ENCODE results near the gene C4orf50.

C4orf50 gene

DNA sequence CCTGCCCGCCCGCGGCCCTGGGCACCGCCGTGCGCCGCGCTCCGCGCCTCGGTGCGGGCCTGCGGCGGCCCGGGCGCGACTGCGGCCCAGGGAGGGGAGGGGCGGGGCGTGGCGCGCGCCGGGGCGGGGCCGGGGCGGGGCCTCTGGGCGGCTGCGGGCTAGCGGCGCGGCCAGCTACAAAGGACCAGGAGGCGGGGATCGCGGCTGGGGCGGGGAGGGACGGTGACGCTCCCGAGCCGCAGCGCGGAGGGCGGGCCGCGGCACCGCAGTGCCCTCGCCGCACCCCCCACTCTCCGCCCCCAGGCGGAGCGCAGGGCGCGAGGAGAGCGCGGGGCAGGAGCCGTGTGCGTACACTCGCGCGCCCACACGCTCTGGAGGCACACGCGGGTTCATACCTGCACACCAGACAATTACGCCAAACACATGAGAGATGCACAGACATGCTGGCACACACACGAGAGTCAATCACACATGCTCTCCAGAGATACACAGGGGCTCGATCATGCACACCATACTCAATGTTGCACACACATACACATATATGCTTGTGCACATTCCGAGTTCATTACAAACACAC, 125.1 kb downstream of the C4orf50 start, which contains the start of gene CRMP1:
TSS of gene CRMP1 (minus strand) at position 83 of the 577 bp plus-strand sequence. CDS start 117 bp downstream, outside the sequence.
- ATAC-seq, result no peak
- Mint-ChIP-seq H3K36me3 (ENCODE audit: low read depth) (peaks cover 4% of the 10 kb centered on the region), H3K4me3 (no peak within 1 kb of the TSS), H3K9me3 (no peaks in the 10 kb centered on the region), H3K27ac (no peak within 1 kb of the TSS), H3K4me1 (peaks cover 5% of the 10 kb centered on the region), H3K27me3 (peaks cover 54% of the 10 kb centered on the region)
- DNase-seq, result no peak

DNA sequence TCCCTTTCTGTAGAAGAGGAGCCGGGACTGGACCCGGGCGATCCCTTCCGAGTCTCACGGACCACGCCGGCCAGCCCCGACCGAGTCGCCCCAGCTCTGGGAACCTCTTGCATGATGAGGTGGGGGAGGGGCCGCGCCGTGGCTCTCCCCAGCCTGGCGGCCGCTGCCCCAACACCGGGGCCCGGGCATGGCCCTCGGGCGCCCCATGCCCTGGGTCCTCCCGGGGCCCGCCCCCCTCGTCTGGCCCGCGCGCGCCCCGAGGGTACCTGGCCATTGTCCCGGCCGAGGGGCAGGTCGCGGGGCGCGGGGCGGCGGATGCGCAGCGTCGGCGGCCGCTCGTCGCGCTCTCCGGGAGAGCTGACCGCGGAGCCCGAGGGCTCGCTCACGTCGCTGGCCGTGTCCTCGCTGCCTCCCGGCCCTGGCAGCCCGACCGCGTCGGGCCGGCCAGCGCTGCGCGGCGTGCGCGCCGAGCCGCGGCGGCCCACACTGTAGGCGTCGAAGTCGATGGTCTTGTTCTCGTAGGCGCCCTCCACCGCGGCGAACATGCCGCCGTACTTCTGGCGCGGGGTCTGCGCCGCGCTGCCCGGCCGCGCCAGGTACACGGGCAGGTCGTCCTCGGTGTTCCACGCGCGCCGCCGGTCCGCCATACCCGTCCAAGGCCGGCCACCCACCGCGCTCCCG, 125.8 kb downstream of the C4orf50 start:
- ATAC-seq (no peak), DNase-seq (no peak)
- Mint-ChIP-seq H3K4me3 (no peak overlapping the region), H3K36me3 (ENCODE audit: low read depth) (peaks cover 4% of the 10 kb centered on the region), H3K27ac (no peak overlapping the region), H3K9me3 (no peaks in the 10 kb centered on the region), H3K4me1 (peaks cover 5% of the 10 kb centered on the region), H3K27me3 (peaks cover 54% of the 10 kb centered on the region)

DNA sequence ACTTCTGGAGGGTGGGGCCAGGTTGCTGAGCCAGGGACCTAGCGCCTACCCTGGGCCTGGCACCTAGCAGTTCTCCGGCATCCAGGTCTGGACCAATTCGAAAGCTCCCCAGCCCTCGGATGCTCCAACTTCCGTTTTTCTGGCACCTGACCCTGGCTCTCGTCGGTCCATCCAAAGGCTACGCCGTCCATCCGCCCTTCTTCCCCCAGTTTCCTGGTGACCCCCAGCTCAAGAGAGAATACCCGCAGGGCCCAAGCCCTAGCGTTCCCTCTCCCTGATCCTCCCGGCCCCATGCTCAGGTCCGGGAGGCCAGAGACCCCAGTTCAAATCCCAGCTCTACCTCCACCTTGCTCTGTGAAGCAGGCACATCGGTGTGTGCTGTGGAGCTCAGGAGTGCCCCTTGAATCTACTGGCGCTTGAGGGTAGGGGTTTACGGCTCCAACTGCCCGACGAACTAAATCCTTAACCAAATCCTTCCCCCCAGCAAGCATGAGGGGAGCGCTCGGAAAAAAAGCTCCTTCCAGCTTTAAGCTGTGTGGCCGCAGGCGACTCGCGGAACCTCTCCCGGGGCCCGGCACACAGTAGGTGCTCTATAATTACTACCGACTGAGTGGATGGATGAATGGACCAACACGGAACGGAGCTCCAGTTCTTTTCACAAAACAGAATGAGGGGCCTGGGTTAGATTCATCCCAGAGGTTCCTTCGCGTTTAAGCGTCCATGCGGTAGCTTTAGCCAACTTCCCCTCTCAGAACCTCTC, 126.5 kb downstream of the C4orf50 start:
- Mint-ChIP-seq H3K27ac (no peak overlapping the region), H3K4me1 (peaks cover 5% of the 10 kb centered on the region), H3K36me3 (ENCODE audit: low read depth) (peaks cover 4% of the 10 kb centered on the region), H3K27me3 (peaks cover 59% of the 10 kb centered on the region), H3K9me3 (no peaks in the 10 kb centered on the region), H3K4me3 (no peak overlapping the region)
- ATAC-seq (no peak), DNase-seq (no peak)

DNA sequence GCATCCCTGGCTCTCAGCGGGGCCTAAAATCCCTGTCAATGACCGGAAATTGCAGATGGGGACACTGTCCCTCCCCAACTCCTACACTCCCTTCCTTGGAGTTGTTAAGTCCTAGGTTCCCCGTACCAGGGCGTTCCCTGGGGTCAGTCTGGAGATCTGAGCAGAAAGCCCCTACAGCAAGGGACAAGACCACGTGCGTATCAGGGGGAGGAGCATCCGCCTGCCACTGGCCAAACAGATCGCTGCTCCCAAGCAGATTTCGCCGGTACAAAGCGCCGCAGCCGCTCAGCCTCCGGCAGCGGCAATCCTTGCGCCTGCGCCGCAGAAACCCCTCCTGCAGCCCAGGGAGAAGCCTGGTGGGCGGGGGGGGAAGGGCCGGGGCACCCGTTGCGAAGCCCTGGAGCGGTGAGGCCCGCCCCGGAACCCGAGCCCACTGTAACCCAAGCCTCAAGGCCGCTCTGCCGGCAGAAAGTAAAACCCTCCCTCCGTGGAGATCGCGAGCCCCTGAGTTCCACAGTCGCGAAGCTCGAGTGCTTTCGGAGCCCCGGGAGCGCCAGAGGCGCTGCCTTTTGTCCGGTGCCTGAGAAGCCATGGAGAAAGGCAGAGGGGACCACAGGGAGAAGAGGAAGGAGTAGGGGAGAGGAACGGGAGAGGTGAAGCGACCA, 128.0 kb downstream of the C4orf50 start:
- Mint-ChIP-seq H3K36me3 (ENCODE audit: low read depth) (peaks cover 4% of the 10 kb centered on the region), H3K27me3 (peaks cover 67% of the 10 kb centered on the region), H3K4me1 (peaks cover 10% of the 10 kb centered on the region), H3K9me3 (no peaks in the 10 kb centered on the region), H3K4me3 (no peak overlapping the region), H3K27ac (no peak overlapping the region)
- no peak for DNase-seq
- no peak for ATAC-seq

DNA sequence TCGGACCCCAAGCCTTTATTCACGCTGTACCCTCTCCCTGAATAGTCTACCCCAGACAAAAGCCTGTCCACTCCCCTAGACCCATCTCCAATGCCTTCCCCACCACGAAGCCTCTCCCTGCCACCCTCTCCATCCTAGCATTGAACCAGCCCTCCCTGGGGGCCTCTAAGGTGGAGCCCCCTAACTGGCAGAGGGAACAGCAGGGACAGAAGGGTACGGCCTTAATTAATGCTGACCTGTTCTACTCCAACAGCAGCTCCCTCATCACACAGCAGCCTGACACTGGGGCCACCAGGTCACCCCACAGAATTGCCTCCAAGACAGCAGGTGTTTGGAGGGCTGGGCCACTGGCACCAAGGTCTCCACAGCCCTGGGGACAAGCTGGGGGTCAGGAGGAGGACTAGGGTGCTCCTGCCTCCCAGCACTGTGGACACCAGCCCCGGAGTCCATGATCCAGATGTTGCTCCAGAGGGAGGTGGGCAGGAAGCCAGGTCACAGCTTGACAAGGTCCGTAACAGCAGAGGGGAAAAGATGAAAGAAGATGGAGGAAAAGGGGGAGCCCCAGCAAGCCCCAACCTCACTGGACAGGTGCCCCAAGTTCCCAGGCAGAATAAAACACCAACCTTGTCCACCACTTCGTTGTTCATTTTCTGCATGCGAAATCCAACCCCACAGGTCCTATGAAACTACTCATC, 129.1 kb downstream of the C4orf50 start:
- no peak for ATAC-seq
- Mint-ChIP-seq H3K27me3 (peaks cover 70% of the 10 kb centered on the region), H3K27ac (no peak overlapping the region), H3K9me3 (no peaks in the 10 kb centered on the region), H3K36me3 (ENCODE audit: low read depth) (peaks cover 4% of the 10 kb centered on the region), H3K4me1 (peaks cover 10% of the 10 kb centered on the region), H3K4me3 (no peak overlapping the region)
- no peak for DNase-seq

DNA sequence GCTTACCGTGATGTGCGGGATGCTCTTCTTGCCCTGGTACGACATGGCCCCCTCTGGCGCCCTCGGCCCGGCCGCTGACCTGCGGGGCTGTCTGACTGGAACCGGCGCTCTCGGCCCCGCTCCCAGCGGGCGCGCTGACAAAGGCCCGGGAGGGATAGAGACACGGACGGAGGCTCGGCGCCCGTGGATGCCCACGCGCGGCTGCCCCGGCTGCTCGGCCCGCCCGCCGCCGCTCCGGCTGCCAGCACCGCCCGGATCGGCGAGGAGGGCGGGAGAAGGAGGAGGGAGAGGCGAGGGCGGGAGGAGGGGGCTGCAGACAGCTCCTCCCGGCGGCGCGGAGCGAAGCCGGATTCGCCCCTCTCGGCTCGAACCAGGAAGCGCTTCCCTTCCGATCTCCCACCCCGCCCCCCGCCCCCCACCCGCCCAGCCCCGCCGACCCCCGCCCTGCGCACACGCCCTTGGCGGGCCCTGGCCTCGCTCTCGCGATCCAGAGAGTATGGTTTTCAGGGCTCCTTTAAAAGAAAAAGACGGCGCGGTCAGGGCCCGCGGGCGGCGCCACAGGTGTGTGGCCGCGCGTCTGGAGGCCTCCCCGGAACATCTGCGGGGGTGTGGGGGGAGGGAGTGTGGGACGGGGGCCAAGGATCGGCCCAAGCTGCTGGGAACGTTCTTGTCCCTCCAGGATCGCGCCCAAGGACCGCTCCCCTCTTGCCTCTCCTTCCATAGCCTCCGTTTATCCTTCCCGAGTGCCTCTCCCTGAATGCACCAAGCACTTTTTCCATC, 129.8 kb downstream of the C4orf50 start:
- Mint-ChIP-seq H3K4me3 (no peak overlapping the region), H3K27ac (no peak overlapping the region), H3K36me3 (ENCODE audit: low read depth) (peaks cover 3% of the 10 kb centered on the region), H3K27me3 (peaks cover 64% of the 10 kb centered on the region), H3K9me3 (no peaks in the 10 kb centered on the region), H3K4me1 (peaks cover 10% of the 10 kb centered on the region)
- DNase-seq (no peak), ATAC-seq (no peak)

DNA sequence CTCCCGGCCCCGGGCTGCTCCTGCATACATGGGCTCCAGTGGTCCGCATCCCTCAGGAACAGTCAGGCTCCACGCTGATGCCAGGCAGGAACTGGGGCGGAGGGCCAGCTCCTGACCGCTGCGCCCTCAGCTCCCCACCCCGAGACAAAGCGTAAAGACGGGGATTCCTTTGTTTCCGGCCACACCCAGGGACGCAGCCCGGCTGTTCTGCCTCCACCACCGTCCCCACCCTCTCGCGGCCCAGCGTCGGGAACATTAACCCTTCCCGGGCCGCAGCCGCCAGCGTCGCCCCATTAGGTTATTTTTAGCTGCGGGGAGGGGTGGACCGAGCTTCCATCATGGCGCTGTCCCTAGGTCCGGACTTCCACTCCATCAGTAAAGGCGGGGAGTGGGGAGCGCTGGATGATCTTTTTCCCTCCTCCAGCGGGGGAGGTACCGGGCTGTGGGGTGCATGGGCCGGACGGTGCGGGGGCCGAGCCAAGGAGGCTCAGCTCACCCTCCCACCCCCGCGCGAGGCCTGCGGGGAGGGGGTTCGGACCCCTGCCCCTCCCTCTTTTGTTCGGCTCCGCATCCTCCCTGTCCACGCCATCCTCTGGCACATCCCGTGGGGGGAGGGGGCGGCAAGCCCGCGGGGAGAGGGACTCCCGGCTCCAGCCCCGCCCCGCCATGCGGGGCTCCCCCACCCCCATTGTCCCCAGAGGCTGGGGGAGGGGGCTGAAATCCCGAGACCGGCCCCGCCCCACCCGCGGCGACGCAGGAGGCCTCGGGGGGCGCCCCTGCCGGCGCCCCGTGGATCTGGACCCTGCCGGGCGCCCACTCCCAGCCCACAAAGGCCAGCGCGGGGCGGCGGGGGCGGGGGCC, 130.6 kb downstream of the C4orf50 start:
- no peaks in the 10 kb centered on the region for H3K9me3 Mint-ChIP-seq
- DNase-seq (no peak), ATAC-seq (no peak)
- H3K4me1 Mint-ChIP-seq, result peaks cover 10% of the 10 kb centered on the region
- H3K36me3 Mint-ChIP-seq (ENCODE audit: low read depth), result peaks cover 2% of the 10 kb centered on the region
- H3K4me3 Mint-ChIP-seq, result no peak overlapping the region
- peaks cover 63% of the 10 kb centered on the region for H3K27me3 Mint-ChIP-seq
- H3K27ac Mint-ChIP-seq, result no peak overlapping the region

DNA sequence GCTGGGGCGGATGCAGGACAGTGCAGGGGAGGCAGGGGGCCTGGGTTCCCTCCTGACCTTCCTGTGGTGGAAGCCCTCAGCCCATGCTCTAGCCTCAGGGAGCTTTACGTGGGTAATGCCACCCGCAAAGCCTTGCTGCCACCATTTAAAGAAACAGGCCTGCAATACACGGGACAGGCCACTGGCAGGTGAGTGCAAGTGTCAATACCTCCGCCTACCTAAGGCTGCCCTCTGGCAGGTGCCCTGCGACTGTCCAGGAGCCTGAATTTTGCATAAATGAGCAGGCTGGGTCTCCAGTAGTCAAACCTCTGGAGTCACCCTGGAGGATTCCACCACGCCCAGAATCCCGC, 131.2 kb downstream of the C4orf50 start:
- ATAC-seq (no peak), DNase-seq (no peak)
- Mint-ChIP-seq H3K4me3 (no peak overlapping the region), H3K27me3 (peaks cover 62% of the 10 kb centered on the region), H3K27ac (no peak overlapping the region), H3K36me3 (ENCODE audit: low read depth) (peaks cover 2% of the 10 kb centered on the region), H3K9me3 (no peaks in the 10 kb centered on the region), H3K4me1 (peaks cover 10% of the 10 kb centered on the region)

DNA sequence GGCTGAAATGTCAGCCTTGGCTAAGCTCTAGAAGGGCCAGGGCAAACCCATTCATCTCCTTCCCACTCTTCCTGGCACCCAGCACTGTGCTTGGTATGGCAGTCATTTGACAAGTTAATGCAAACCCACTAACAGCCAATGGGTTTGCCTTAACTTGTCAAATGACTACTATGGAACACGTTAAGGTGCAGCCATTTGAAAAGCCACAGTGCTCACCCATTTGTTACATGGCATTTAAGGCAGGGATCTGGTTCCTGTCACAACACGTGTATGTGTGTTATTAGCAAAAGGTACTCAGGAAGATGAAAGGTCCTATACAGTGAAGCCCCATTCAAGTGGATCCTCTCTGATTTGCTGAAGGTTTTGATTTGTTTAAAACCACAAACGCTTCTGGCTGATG, 132.5 kb downstream of the C4orf50 start:
- ATAC-seq (no peak), DNase-seq (no peak)
- Mint-ChIP-seq H3K27ac (no peak overlapping the region), H3K9me3 (no peaks in the 10 kb centered on the region), H3K4me3 (no peak overlapping the region), H3K36me3 (ENCODE audit: low read depth) (peaks cover 2% of the 10 kb centered on the region), H3K4me1 (peaks cover 8% of the 10 kb centered on the region), H3K27me3 (peaks cover 53% of the 10 kb centered on the region)

DNA sequence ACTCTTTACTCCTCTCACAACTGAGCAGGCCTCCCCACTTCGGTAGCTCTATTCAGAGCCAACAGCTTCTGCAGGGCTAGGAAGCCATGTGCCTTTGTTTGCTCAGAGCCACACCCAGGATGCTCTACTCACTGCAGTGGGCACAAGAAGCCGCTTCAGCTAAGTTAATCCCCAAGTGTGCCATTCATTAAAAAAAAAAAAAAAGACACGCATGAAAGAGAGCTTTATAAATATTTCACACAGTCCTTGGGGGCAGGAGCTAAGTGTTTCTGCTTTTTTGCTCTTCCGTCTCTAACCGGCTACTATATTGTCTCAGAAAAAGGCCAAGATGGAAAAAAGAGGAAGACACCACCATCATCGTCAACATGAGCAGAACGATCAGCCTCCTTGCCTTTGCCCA, 133.4 kb downstream of the C4orf50 start:
- peaks cover 2% of the 10 kb centered on the region for H3K36me3 Mint-ChIP-seq (ENCODE audit: low read depth)
- peaks cover 8% of the 10 kb centered on the region for H3K4me1 Mint-ChIP-seq
- H3K27me3 Mint-ChIP-seq, result peaks cover 51% of the 10 kb centered on the region
- H3K4me3 Mint-ChIP-seq, result no peak overlapping the region
- ATAC-seq, result no peak
- no peak for DNase-seq
- H3K9me3 Mint-ChIP-seq, result no peaks in the 10 kb centered on the region
- no peak overlapping the region for H3K27ac Mint-ChIP-seq

DNA sequence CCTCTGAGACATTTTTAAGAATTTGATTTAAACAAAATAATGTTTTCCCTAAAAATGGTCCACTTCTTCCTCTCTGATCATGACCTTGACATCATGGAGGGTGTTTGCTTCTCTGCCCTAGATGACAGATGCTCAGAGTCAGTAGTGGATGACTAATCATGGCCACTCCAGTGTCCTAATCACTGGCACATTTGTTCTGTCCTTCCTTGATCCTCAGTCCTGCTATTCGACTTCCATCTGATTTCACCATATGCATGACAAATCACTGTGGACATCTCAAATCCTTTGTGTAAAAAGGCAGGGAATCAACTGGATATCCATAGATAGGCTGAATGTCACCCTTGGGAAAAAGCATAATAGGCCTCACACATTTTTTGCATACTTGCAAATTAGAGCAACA, 134.3 kb downstream of the C4orf50 start:
- Mint-ChIP-seq H3K36me3 (ENCODE audit: low read depth) (peaks cover 2% of the 10 kb centered on the region), H3K27ac (no peak overlapping the region), H3K4me1 (peaks cover 8% of the 10 kb centered on the region), H3K27me3 (peaks cover 47% of the 10 kb centered on the region), H3K4me3 (no peak overlapping the region), H3K9me3 (no peaks in the 10 kb centered on the region)
- ATAC-seq (no peak), DNase-seq (no peak)

DNA sequence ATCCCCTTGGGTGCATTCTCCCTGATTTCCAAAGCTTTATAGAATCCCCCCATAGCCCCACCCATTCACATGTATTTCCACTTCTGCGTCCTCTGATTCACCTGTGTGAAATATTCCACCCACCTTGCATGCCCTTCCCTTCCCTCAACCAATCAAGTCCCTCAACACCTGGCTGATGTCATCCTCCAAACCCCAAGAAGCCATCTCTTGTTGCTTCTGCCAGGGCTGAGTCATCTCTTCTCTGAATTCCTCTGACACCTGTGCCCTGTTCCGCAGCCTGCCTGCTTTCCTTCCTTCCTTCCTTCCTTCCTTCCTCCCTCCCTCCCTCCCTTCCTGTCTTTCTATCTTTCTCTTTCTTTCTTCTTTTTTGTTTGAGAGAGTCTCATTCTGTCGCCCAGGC, 135.3 kb downstream of the C4orf50 start:
- no peak for ATAC-seq
- no peak overlapping the region for H3K4me3 Mint-ChIP-seq
- H3K27ac Mint-ChIP-seq, result no peak overlapping the region
- DNase-seq, result no peak
- no peaks in the 10 kb centered on the region for H3K36me3 Mint-ChIP-seq (ENCODE audit: low read depth)
- H3K27me3 Mint-ChIP-seq, result peaks cover 47% of the 10 kb centered on the region
- H3K4me1 Mint-ChIP-seq, result peaks cover 5% of the 10 kb centered on the region
- no peaks in the 10 kb centered on the region for H3K9me3 Mint-ChIP-seq

DNA sequence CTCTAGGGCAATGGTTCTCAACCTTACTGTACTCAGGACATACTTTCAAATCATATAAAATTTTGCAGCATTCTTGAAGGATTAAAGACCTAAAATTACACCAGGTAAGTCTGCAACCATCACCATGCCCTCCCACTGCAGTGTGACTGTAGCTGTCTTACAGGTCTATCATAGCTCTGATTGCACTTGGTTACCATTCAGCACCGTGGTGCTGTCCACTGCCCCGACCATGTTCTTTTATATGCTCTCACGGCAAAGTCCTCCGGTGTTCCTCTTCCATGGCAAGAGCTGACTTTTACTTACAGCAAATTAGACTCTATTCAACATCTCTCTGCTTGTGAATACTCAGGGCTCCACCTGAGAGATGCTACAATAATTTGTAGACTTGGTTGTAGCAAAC, 136.9 kb downstream of the C4orf50 start:
- Mint-ChIP-seq H3K27me3 (peaks cover 38% of the 10 kb centered on the region), H3K9me3 (no peaks in the 10 kb centered on the region), H3K4me3 (no peak overlapping the region), H3K4me1 (peaks cover 3% of the 10 kb centered on the region), H3K27ac (no peak overlapping the region), H3K36me3 (ENCODE audit: low read depth) (no peaks in the 10 kb centered on the region)
- no peak for ATAC-seq
- DNase-seq, result no peak

Data from activated naive CD8-positive, alpha-beta T cell treated with anti-CD3 and anti-CD28 coated beads, Interleukin-2, amount 50 U/mL, for 24 hours (primary cell).